HepG2 (cell line): ENCODE data around the gene SAMD14. TPM values are rescaled to one million over a fixed set of nuclear protein-coding genes. Genes with fewer than 3 reads are reported as not detected.

Experiments
- AGO2 ChIP-seq: fragments of 200-400 bp; formaldehyde crosslinking; optimal IDR thresholded peaks from 2 replicates; pipeline ENCODE3; 2017; ENCODE audit warnings: mild to moderate bottlenecking, low read depth, low read length, moderate library complexity
- CAMTA2 ChIP-seq: sonication (generic); formaldehyde crosslinking; IDR thresholded peaks from 2 replicates; pipeline ENCODE4 v1.4.0; 2020; ENCODE audit warnings: mild to moderate bottlenecking, missing genetic modification reagents, borderline replicate concordance
- CEBPZ ChIP-seq: IDR thresholded peaks from 2 replicates; pipeline ENCODE4 v1.6.1; 2012; ENCODE audit warnings: low read length, improper control_type of control experiment
- GATAD1 ChIP-seq: IDR thresholded peaks from 2 replicates; pipeline ENCODE4 v1.6.1; 2016; ENCODE audit warnings: missing genetic modification reagents, missing compliant biosample characterization
- JUND ChIP-seq: sonication (generic); formaldehyde crosslinking; IDR thresholded peaks from 2 replicates; pipeline ENCODE4 v1.8.0; 2022; ENCODE audit warnings: mild to moderate bottlenecking, missing genetic modification reagents
- KDM5B ChIP-seq: sonication (generic); formaldehyde crosslinking; IDR thresholded peaks from 2 replicates; pipeline ENCODE4 v1.4.0; 2020; ENCODE audit warnings: missing genetic modification reagents, mild to moderate bottlenecking, borderline replicate concordance
- MIXL1 ChIP-seq: IDR thresholded peaks from 2 replicates; pipeline ENCODE4 v1.6.1; 2016
- MLLT10 ChIP-seq: sonication (generic); formaldehyde crosslinking; IDR thresholded peaks from 2 replicates; pipeline ENCODE4 v1.4.0; 2020; ENCODE audit warnings: missing genetic modification reagents
- MTF2 ChIP-seq: sonication (generic); formaldehyde crosslinking; IDR thresholded peaks from 2 replicates; pipeline ENCODE4 v1.5.0; 2020; ENCODE audit warnings: missing genetic modification reagents, borderline replicate concordance
- NCOA5 ChIP-seq: sonication (generic); formaldehyde crosslinking; IDR thresholded peaks from 2 replicates; pipeline ENCODE4 v1.4.0; 2020; ENCODE audit warnings: missing genetic modification reagents
- PATZ1 ChIP-seq: sonication (generic); formaldehyde crosslinking; IDR thresholded peaks from 2 replicates; pipeline ENCODE4 v1.4.0; 2020; ENCODE audit warnings: missing genetic modification reagents
- RARG ChIP-seq: sonication (generic); formaldehyde crosslinking; IDR thresholded peaks from 2 replicates; pipeline ENCODE4 v1.4.0; 2020; ENCODE audit warnings: low read depth, mild to moderate bottlenecking, missing genetic modification reagents
- SALL2 ChIP-seq: sonication (generic); formaldehyde crosslinking; IDR thresholded peaks from 2 replicates; pipeline ENCODE4 v1.8.1; 2023; ENCODE audit warnings: mild to moderate bottlenecking, missing genetic modification reagents, inconsistent platforms
- SP5 ChIP-seq: IDR thresholded peaks from 2 replicates; pipeline ENCODE4 v1.6.1; 2016; ENCODE audit warnings: low read depth, borderline replicate concordance
- ZFP36 ChIP-seq: fragments of 150-350 bp; IDR thresholded peaks from 2 replicates; pipeline ENCODE4 v1.6.1; 2018; ENCODE audit warnings: borderline replicate concordance, low read length, low read depth; ENCODE audit not compliant: partially characterized antibody
- ZNF609 ChIP-seq: sonication (generic); formaldehyde crosslinking; IDR thresholded peaks from 2 replicates; pipeline ENCODE4 v1.4.0; 2020; ENCODE audit warnings: mild to moderate bottlenecking, missing genetic modification reagents, borderline replicate concordance
- ZSCAN30 ChIP-seq: sonication (generic); formaldehyde crosslinking; IDR thresholded peaks from 2 replicates; pipeline ENCODE4 v1.5.0; 2020; ENCODE audit warnings: mild to moderate bottlenecking, missing genetic modification reagents
- polyA plus RNA-seq, 8 experiments: library from polyadenylated mRNA; depleted of rRNA in 3 of 8; stranded (reverse) in 7 of 8; unstranded in 1 of 8; fragments of >200 nt; fragmentation: Illumina TruSeq in 4 of 8; extraction: Trizol in 4 of 8; gene quantifications; 2 replicates each; pipeline versions ENCODE4 v1.2.1 to v1.2.3, GENCODE V29; 2011 to 2016; ENCODE audit warnings: low read depth in 4 of 8, missing spikeins in 1 of 8, mixed read lengths in 1 of 8; ENCODE audit not compliant: insufficient read depth in 1 of 8
- total RNA-seq, 5 experiments: library from RNA; depleted of rRNA; stranded (reverse); fragments of >200 nt; fragmentation: Illumina TruSeq; extraction: Trizol; gene quantifications; 2 replicates each; pipeline ENCODE4 v1.2.3, GENCODE V29; 2016; ENCODE audit warnings: low read depth in 1 of 5
- TF ChIP-seq, protein P1 (sequence below): sonication (generic); formaldehyde crosslinking; IDR thresholded peaks from 2 replicates; pipeline ENCODE4 v1.9.0; 2022; ENCODE audit warnings: missing genetic modification reagents, mild to moderate bottlenecking, borderline replicate concordance

SAMD14 gene
- total and polyA plus RNA-seq, 2 of the 13 experiments (the other 11 are each of a cell fraction or from before 2014, with no cell fraction given), result 0.07 to 0.22 TPM

GRCh38 chr17:50169121-50169764 lies 39.3 kb upstream of the SAMD14 start (continued):
- TF ChIP-seq MLLT10 (no peak), ZFP36 (no peak), MTF2 (peak; percentile 48; the same call in 1 of the 2 replicates), ZSCAN30 (no peak), AGO2 (no peak), ZNF609 (CRISPR knock-in tag) (no peak), NCOA5 (CRISPR knock-in tag) (no peak), CAMTA2 (CRISPR knock-in tag) (no peak), SALL2 (CRISPR knock-in tag) (peak; percentile 86), CEBPZ (no peak), JUND (0 out of 2 replicates have a peak, but pooled peaks have one; percentile 26), KDM5B (CRISPR knock-in tag) (peak; percentile 41; the same call in 1 of the 2 replicates), MIXL1 (no peak), GATAD1 (CRISPR knock-in tag) (no peak), SP5 (CRISPR knock-in tag) (0 out of 2 replicates have a peak, but pooled peaks have one; percentile 13), PATZ1 (CRISPR knock-in tag) (no peak), RARG (no peak)
- TF ChIP-seq, protein P1, sequence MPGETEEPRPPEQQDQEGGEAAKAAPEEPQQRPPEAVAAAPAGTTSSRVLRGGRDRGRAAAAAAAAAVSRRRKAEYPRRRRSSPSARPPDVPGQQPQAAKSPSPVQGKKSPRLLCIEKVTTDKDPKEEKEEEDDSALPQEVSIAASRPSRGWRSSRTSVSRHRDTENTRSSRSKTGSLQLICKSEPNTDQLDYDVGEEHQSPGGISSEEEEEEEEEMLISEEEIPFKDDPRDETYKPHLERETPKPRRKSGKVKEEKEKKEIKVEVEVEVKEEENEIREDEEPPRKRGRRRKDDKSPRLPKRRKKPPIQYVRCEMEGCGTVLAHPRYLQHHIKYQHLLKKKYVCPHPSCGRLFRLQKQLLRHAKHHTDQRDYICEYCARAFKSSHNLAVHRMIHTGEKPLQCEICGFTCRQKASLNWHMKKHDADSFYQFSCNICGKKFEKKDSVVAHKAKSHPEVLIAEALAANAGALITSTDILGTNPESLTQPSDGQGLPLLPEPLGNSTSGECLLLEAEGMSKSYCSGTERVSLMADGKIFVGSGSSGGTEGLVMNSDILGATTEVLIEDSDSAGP (CRISPR knock-in tag), result peak; percentile 17; the same call in 1 of the 2 replicates
